HepG2 (cell line): Measurements from ENCODE around the gene CEBPG. TPM values are rescaled to one million over a fixed set of nuclear protein-coding genes. Genes with fewer than 3 reads are reported as not detected.
A peak's percentile ranks its signal among the peaks of the same experiment; 100 is the strongest.

ENCODE experiments used
- AKAP8 ChIP-seq: sonication (generic); formaldehyde crosslinking; IDR thresholded peaks from 2 replicates; pipeline ENCODE4 v1.5.1; 2020; ENCODE audit warnings: mild to moderate bottlenecking, missing genetic modification reagents
- BCLAF1 ChIP-seq: fragments of 450-650 bp; IDR thresholded peaks from 2 replicates; pipeline ENCODE4 v1.6.1; 2017; ENCODE audit warnings: mild to moderate bottlenecking
- HMG20A ChIP-seq: IDR thresholded peaks from 2 replicates; pipeline ENCODE4 v1.6.1; 2016; ENCODE audit warnings: borderline replicate concordance
- NFIC ChIP-seq: IDR thresholded peaks from 2 replicates; pipeline ENCODE4 v1.6.1; 2012; ENCODE audit warnings: mild to moderate bottlenecking, low read length, inconsistent platforms
- NKX3-1 ChIP-seq: sonication (generic); formaldehyde crosslinking; IDR thresholded peaks from 2 replicates; pipeline ENCODE4 v1.5.0; 2020; ENCODE audit warnings: missing genetic modification reagents
- NPAS2 ChIP-seq: sonication (generic); formaldehyde crosslinking; IDR thresholded peaks from 2 replicates; pipeline ENCODE4 v1.8.0; 2022; ENCODE audit warnings: mild to moderate bottlenecking, missing genetic modification reagents, borderline replicate concordance
- PCBP1 ChIP-seq: fragments of 200-400 bp; formaldehyde crosslinking; IDR thresholded peaks from 2 replicates; pipeline ENCODE4 v1.6.1; 2017; ENCODE audit warnings: mild to moderate bottlenecking, low read depth, low read length, borderline replicate concordance
- RBM39 ChIP-seq: fragments of 200-400 bp; formaldehyde crosslinking; IDR thresholded peaks from one replicate; pipeline ENCODE4 v1.6.1; 2018; ENCODE audit warnings: antibody characterized with exemption, mild to moderate bottlenecking, low read depth, low read length; ENCODE audit not compliant: poor library complexity, severe bottlenecking
- RNF219 ChIP-seq: sonication (generic); formaldehyde crosslinking; IDR thresholded peaks from 2 replicates; pipeline ENCODE4 v1.5.0; 2020; ENCODE audit warnings: mild to moderate bottlenecking, missing genetic modification reagents
- SAP130 ChIP-seq: IDR thresholded peaks from 2 replicates; pipeline ENCODE4 v1.6.1; 2016; ENCODE audit warnings: low read depth
- SMAD1 ChIP-seq: sonication (generic); formaldehyde crosslinking; IDR thresholded peaks from 2 replicates; pipeline ENCODE4 v1.4.0; 2020; ENCODE audit warnings: missing genetic modification reagents, low read depth, mild to moderate bottlenecking, borderline replicate concordance
- SP140L ChIP-seq: sonication (generic); formaldehyde crosslinking; IDR thresholded peaks from 2 replicates; pipeline ENCODE4 v1.4.0; 2020; ENCODE audit warnings: missing genetic modification reagents, borderline replicate concordance
- TBX3 ChIP-seq: fragments of 450-650 bp; IDR thresholded peaks from 2 replicates; pipeline ENCODE4 v1.6.1; 2017; ENCODE audit warnings: antibody characterized with exemption, mild to moderate bottlenecking, inconsistent platforms, borderline replicate concordance
- ZBTB2 ChIP-seq: sonication (generic); formaldehyde crosslinking; IDR thresholded peaks from 2 replicates; pipeline ENCODE4 v1.8.0; 2022; ENCODE audit warnings: low read depth, missing genetic modification reagents
- ZFP82 ChIP-seq: sonication (generic); formaldehyde crosslinking; IDR thresholded peaks from 2 replicates; pipeline ENCODE4 v1.5.1; 2020; ENCODE audit warnings: mild to moderate bottlenecking, missing genetic modification reagents, borderline replicate concordance
- ZNF136 ChIP-seq: sonication (generic); formaldehyde crosslinking; IDR thresholded peaks from 2 replicates; pipeline ENCODE4 v1.8.1; 2022; ENCODE audit warnings: low read depth, mild to moderate bottlenecking, moderate library complexity, missing genetic modification reagents
- ZNF17 ChIP-seq: sonication (generic); formaldehyde crosslinking; IDR thresholded peaks from 2 replicates; pipeline ENCODE4 v1.5.0; 2020; ENCODE audit warnings: mild to moderate bottlenecking, missing genetic modification reagents
- ZNF292 ChIP-seq: sonication (generic); formaldehyde crosslinking; IDR thresholded peaks from 2 replicates; pipeline ENCODE4 v1.8.1; 2022; ENCODE audit warnings: mild to moderate bottlenecking, low read depth, missing genetic modification reagents, borderline replicate concordance
- ZNF329 ChIP-seq: sonication (generic); formaldehyde crosslinking; IDR thresholded peaks from 2 replicates; pipeline ENCODE4 v1.9.0; 2021; ENCODE audit warnings: low read depth, mild to moderate bottlenecking, missing genetic modification reagents
- ZNF367 ChIP-seq: sonication (generic); formaldehyde crosslinking; IDR thresholded peaks from 2 replicates; pipeline ENCODE4 v1.4.0; 2020; ENCODE audit warnings: missing genetic modification reagents, borderline replicate concordance
- ZNF510 ChIP-seq: sonication (generic); formaldehyde crosslinking; IDR thresholded peaks from 2 replicates; pipeline ENCODE4 v1.4.0; 2020; ENCODE audit warnings: low read depth, mild to moderate bottlenecking, missing genetic modification reagents
- ZNF552 ChIP-seq: sonication (generic); formaldehyde crosslinking; IDR thresholded peaks from 2 replicates; pipeline ENCODE4 v1.9.0; 2022; ENCODE audit warnings: missing genetic modification reagents, mild to moderate bottlenecking, borderline replicate concordance
- ZNF607 ChIP-seq: sonication (generic); formaldehyde crosslinking; IDR thresholded peaks from 2 replicates; pipeline ENCODE4 v1.5.1; 2020; ENCODE audit warnings: missing genetic modification reagents, mild to moderate bottlenecking, borderline replicate concordance
- polyA plus RNA-seq, 8 experiments: library from polyadenylated mRNA; depleted of rRNA in 3 of 8; stranded (reverse) in 7 of 8; unstranded in 1 of 8; fragments of >200 nt; fragmentation: Illumina TruSeq in 4 of 8; extraction: Trizol in 4 of 8; gene quantifications; 2 replicates each; pipeline versions ENCODE4 v1.2.1 to v1.2.3, GENCODE V29; 2011 to 2016; ENCODE audit warnings: low read depth in 4 of 8, missing spikeins in 1 of 8, mixed read lengths in 1 of 8; ENCODE audit not compliant: insufficient read depth in 1 of 8
- total RNA-seq, 5 experiments: library from RNA; depleted of rRNA; stranded (reverse); fragments of >200 nt; fragmentation: Illumina TruSeq; extraction: Trizol; gene quantifications; 2 replicates each; pipeline ENCODE4 v1.2.3, GENCODE V29; 2016; ENCODE audit warnings: low read depth in 1 of 5

The CEBPG gene
- total and polyA plus RNA-seq, 2 of the 13 experiments (the other 11 are each of a cell fraction or from before 2014, with no cell fraction given), result 25.7 to 34.3 TPM

GRCh38 chr19:33396701-33397535 lies 23.4 kb downstream of the CEBPG start (continued):
- TF ChIP-seq AKAP8 (CRISPR knock-in tag) (0 out of 2 replicates have a peak, but pooled peaks have one; percentile 67), ZNF292 (CRISPR knock-in tag) (peak; percentile 91), TBX3 (no peak), RBM39 (no peak), BCLAF1 (no peak), ZNF510 (CRISPR knock-in tag) (peak; percentile 82; the same call in 1 of the 2 replicates), ZNF552 (CRISPR knock-in tag) (0 out of 2 replicates have a peak, but pooled peaks have one; percentile 77), SAP130 (CRISPR knock-in tag) (peak; percentile 92), ZNF17 (no peak), ZNF367 (CRISPR knock-in tag) (no peak), SP140L (0 out of 2 replicates have a peak, but pooled peaks have one; percentile 60), HMG20A (CRISPR knock-in tag) (peak; percentile 86; the same call in 1 of the 2 replicates), ZNF329 (0 out of 2 replicates have a peak, but pooled peaks have one; percentile 29), ZFP82 (CRISPR knock-in tag) (no peak), SMAD1 (CRISPR knock-in tag) (0 out of 2 replicates have a peak, but pooled peaks have one; percentile 41), NFIC (peak; percentile 84; the same call in 1 of the 2 replicates), NPAS2 (CRISPR knock-in tag) (no peak), ZNF607 (CRISPR knock-in tag) (no peak), ZNF136 (CRISPR knock-in tag) (no peak), NKX3-1 (CRISPR knock-in tag) (no peak), PCBP1 (peak; percentile 65; the same call in 1 of the 2 replicates), RNF219 (no peak), ZBTB2 (CRISPR knock-in tag) (no peak)
